ENCODE data around the gene CALML5. TPM values are rescaled to one million over a fixed set of nuclear protein-coding genes. Genes with fewer than 3 reads are reported as not detected.
"Not testable (repeated sequence)": the region's sequence is repeated elsewhere in the genome, so short reads cannot be mapped to it uniquely, and the experiment has no call there.

Gene CALML5
- total RNA-seq, 1 experiment from 2014 or later: not detected

DNA sequence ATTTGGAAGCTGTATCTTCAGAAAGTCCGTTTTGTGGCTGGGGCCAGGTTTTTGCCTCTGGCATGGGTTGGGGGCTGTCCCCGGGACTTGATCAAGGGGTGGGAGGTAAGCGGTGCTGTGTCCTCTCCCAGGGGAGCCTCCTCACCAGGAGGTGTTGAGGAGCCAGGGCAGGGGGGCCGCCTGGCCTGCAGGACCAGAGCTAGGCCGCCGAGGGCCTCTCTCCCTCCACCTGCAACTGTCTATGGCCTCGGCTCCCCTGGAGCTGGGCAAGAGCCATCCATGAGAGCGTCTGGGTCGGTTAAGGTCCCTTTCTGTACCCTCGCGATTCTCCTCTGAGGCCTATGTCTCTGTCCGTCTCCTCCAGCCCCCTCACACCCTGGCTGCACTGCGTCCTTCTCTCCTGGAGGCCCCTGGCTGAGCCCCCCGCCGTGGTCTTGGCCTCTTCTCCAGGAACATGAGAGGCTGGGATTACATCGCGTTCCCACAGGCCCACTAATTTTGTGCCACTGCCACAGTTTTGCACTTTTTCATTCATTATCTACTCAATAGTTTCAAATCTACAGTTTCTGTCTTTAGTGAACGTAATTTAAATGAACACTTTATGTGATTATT lies 20.6 kb downstream of the CALML5 start:
- DNase-seq (ENCODE audit: low read depth, low spot score): no peak
- in situ Hi-C loops (cut with HindIII; ENCODE audit: low pct_unique_long_range_greater_than_20kb, low sequenced_read_pairs): no loop called here

DNA sequence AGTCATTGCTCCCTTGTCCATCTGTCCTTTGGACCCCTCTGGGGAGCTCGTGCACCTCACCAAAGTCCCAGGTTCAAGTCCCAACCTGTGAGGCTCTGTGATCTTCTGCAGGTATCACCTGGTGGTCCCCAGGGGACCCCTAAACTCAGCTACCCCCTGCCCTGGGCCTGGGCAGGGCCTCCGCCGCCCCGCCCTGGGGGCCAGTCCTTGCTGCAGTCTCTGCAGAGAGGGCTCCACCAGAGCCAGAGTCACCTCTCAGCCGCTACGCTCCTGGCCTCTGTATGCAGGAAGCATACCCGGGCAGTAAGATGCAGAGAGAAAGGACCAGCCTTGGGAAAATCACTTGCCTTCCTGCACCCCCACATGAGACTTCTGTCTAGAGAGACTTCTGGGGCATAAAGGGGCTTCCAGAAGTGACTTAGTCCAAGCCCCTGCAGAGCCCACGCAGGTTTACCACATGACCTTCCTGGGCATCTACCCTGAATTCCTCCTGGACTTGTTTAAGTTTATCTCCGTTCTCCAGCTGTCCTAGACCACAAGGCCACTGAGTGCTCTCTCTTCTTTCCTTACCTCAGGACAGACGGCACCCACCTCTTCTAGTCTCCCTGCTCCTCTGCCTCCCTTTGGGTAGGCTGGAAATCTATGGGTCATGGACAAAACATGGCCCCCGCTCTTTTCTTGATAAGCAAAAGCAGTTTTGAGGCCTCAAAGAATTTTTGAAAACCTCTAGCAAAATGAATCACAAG lies 21.2 kb downstream of the CALML5 start:
- DNase-seq (ENCODE audit: low read depth, low spot score): no peak
- in situ Hi-C loops (cut with HindIII; ENCODE audit: low pct_unique_long_range_greater_than_20kb, low sequenced_read_pairs): no loop called here

DNA sequence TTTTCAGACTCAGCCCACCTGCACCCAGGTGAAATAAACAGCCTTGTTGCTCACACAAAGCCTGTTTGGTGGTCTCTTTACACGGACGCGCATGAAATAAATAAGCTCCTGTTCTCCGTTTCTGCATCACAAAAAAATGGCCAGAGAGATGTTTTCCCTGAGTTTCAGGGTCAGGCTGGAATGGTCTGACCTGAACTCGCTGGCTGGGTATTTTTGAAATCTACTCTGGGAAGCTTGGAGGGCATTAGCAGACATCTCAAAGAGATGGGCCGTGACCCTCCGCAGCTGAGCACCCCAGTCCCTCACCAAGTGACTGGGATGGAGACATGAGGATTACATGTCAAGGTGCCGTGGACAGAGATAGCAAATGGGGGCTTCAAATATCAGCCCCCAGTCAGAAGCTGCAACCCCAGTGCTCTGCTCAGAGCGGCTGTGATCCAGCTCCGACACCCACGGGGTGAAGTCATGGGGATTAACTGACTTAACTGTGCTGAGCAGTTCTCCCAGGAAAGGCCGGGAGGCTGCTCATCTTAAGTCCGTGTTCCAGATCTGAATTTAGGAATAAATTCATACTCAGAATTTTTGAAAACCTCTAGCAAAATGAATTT lies 22.3 kb downstream of the CALML5 start:
- DNase-seq (ENCODE audit: low read depth, low spot score): no peak
- in situ Hi-C loops (cut with HindIII; ENCODE audit: low pct_unique_long_range_greater_than_20kb, low sequenced_read_pairs): no loop called here

DNA sequence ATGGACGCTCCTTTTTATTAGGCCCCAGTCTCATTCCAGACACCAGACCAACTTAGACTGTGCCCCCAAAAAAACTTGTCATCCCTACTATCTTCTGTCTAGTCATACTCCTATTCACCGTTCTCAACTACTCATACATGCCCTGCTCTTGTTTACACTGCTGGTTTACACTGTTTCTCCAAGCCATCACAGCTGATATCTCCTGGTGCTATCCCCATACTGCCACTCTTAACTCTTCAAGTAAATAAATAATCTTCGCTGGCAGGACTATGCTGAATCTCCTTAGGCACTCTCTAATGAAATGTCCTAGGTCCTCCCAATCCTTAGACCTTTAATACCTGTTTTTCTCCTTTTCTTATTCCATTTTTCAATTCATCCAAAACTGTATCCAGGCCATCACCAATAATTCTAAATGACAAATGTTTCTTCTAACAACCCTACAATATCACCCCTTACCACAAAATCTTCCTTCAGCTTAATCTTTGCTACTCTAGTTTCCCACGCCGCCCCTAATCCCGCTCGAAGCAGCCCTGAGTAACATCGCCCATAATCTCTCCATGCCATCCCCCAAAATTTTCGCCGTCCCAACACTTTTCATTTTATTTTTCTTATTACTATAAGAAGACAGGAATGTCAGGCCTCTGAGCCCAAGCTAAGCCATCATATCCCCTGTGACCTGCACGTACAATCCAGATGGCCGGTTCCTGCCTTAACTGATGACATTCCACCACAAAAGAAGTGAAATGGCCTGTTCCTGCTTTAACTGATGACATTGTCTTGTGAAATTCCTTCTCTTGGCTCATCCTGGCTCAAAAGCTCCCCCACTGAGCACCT lies 23.2 kb downstream of the CALML5 start:
- DNase-seq (ENCODE audit: low read depth, low spot score); in situ Hi-C loops (cut with HindIII; ENCODE audit: low pct_unique_long_range_greater_than_20kb, low sequenced_read_pairs): not testable (repeated sequence)

DNA sequence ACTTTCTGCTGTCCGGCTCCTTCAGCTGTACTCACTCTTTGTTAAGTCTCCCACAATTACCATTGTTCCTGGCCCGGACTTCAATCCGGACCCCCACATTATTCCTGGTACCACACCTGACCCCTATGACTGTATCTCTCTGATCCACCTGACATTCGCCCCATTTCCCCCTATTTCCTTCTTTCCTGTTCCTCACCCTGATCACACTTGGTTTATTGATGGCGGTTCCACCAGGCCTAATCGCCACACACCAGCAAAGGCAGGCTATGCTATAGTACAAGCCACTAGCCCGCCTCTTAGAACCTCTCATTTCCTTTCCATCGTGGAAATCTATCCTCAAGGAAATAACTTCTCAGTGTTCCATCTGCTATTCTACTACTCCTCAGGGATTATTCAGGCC lies 24.3 kb downstream of the CALML5 start:
- in situ Hi-C loops (cut with HindIII; ENCODE audit: low pct_unique_long_range_greater_than_20kb, low sequenced_read_pairs); DNase-seq (ENCODE audit: low read depth, low spot score): not testable (repeated sequence)

DNA sequence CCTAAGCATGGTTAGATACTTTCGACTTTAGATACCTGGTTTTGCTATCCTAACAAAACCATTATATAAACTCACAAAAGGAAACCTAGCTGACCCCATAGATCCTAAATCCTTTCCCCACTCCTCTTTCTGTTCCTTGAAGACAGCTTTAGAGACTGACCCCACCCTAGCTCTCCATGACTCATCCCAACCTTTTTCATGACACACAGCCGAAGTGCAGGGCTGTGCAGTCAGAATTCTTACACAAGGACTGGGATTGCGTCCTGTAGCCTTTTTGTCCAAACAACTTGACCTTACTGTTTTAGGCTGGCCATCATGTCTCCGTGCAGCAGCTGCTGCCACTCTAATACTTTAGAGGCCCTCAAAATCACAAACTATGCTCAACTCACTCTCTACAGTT lies 24.7 kb downstream of the CALML5 start:
- DNase-seq (ENCODE audit: low read depth, low spot score); in situ Hi-C loops (cut with HindIII; ENCODE audit: low pct_unique_long_range_greater_than_20kb, low sequenced_read_pairs): not testable (repeated sequence)

DNA sequence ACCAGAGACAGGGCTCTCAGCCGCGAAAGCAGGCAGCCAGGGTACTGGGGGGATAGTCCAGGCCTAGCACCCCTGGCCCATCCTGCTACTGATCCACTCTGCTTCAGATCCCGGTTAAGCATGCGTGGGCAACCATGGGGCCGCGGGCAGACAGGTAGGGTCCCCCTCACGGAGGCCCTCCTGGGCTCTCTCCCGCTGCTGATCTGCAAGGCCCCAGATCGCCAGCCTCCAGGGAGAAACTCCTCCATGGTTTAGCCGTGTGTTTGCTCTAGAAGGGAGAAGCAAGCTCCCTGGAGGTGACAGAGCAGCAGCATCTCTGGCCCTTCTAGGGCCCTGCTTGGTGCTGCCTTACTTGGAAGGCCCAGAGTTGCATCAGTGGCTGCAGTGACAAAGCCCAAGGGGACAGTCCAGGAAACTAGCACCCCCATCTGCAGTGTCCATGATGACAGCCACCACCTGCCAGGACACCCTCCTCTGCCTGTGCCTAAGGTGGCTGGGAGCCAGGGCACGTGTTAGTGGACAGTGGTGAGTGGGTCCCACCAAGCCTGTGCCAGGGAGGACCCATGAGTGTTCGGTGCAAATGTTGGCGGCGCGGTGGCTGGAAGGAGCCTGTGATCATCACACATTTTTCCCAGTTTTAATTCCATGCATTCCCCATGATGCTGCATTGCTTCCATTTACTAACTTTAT lies 29.2 kb downstream of the CALML5 start:
- in situ Hi-C loops (cut with HindIII; ENCODE audit: low pct_unique_long_range_greater_than_20kb, low sequenced_read_pairs): no loop called here

DNA sequence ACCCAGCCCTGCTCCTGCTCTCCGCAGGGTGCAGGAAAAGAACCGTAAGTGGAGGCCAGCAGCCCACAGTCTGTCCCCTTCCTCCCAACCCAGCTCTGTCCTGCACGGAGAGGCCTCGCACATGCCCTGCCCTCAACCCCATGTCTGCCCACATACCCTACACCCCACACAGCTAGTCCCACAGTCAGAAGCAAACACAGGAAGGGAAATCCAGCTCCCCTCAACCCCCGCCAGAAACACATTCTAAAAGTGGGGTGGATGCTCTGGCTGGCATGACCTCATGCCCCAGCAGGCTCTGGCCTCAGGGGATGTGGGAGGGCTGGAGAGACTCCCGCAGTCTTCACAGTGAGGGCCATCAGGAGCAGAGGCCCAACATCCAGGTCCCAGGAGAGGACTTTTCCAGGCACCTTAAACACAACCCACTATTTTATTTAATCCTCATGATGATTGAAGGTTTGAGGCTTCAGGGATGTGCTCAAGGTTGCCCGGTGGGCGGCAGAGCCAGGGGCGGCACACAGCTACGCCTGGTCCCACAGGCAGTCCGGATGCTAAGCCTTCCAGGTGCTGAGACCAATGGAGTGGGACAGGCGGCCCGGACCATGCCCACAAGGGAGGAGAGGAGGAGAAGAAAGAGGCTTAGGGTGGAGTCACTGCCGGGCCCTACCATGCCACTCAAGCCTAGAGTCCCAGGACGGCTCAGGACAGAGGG lies 29.9 kb downstream of the CALML5 start:
- DNase-seq (ENCODE audit: low read depth, low spot score): no peak
- in situ Hi-C loops (cut with HindIII; ENCODE audit: low pct_unique_long_range_greater_than_20kb, low sequenced_read_pairs): no loop called here

More for the DNA sequence above, 29.2 kb downstream of the CALML5 start:
- DNase-seq (ENCODE audit: low read depth, low spot score): no peak

DNA sequence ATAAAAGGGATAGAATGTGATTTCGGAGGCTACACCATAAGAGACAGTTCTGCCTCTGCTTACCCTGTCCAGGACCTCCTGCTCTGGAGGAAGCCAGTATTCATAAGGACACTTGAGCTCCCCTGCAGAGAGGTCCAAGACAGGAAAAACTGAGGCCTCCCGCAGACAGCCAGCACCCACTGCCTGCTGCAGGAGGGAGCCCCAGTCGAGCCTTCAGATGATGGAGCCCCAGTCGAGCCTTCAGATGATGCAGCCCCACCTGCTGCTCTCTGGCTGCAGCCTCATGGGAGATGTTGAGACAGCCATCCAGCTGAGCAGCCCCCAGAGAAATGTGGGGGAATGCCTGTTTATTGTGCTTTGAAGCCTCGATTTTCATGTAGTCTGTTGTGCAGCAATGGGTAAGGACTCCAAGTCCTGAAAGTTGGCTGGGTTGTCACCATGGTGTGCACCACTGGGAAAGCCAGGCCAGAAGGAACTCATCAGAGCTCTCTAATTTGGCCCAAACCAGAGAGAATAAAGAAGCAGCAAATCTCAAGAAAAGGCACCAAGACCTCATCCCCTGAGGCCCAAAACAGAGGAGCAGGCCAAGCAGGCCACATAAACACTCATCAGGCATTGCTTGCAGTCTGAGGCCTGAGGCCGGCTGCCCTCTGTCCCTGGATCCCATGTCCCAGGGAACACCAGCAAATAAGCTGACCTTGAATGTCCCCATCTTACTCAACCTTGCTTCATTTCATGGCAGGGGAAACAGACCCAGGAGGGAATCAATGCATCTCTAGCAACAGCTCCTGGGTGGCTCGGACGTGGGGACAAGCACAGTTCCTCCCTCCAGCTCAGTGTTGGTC lies 30.9 kb downstream of the CALML5 start:
- no peak for DNase-seq (ENCODE audit: low read depth, low spot score)
- in situ Hi-C loops (cut with HindIII; ENCODE audit: low pct_unique_long_range_greater_than_20kb, low sequenced_read_pairs): no loop called here

DNA sequence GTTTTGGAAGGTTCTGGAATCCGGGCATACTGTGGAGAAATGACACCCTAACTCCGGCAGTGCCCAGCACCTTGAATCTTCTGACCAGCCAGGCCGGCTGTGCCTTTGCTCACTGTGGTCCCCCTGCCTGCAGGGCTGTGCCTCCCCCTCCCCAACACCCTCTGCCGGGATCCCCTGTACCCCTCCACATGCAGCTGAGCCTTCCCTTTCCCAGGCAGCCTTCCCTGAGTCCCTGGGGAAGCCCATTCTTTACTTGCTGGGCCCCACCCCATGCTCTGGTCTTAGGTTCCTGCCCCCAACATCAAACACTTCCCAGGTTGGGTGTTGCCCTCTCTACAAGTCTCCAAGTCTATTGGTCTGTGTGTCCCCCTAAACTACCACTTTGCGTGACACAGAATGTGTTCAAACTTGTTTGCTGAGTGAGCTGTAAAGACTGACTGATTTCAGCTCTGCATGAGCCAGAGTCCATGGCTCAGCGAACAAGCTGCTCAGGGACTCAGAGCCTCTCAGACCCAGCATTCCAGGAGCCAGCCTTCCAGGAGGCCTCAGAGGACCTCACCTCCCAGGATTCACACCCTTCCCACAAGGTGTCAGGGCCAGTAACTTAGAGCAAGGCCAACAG lies 31.6 kb downstream of the CALML5 start:
- no peak for DNase-seq (ENCODE audit: low read depth, low spot score)
- in situ Hi-C loops (cut with HindIII; ENCODE audit: low pct_unique_long_range_greater_than_20kb, low sequenced_read_pairs): no loop called here

DNA sequence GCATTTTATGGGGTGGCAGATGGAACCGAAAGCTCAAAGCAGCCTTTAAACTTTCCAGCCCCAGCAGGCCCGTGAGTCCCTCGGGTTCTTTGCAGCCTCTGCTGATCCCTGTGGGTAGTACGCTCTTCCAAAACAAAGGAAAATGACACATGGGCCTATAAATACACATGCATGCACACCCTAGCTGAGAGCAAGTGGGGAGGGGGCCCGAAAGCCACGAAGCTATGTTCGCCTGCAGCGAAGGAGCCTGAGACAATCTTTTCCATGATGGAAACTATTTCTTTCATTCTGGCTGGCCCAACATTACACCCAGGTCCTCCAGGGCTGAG lies 32.2 kb downstream of the CALML5 start:
- no peak for DNase-seq (ENCODE audit: low read depth, low spot score)
- in situ Hi-C loops (cut with HindIII; ENCODE audit: low pct_unique_long_range_greater_than_20kb, low sequenced_read_pairs): no loop called here

DNA sequence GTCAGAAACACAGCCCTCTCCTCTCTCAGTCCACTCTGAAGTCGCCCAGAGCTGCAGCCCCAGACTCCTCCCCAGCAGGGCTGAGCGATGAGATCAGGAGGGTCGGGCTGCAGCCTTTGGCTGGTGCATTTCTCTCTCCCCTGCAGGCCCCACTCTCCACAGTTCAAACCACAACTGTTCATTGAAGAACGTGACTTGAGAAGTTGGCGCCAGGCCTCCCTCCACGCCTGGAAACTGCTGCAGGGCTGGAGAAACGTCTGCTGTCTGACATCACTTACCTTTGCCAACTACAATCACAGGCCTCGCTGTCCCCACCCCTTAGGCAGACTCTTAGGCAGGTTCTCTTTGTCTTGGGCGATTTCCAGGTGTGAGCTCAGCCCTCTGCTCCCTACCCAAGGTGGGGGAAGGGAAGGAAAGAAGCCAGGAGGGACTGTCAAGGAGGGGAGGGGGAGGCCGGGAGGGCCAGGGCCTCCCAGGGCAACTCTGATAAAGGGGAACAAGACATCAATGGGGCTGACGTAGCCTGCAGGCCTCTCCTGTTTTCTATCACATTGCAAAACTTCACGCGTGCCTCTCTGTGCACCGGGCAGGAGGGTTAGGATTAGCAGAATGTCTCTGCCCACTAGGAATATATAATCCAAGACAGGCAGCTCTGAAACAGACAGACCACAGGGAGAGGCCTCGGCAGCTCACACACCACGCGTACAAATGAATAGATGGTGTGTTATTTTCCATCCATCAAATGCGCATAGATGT lies 32.7 kb downstream of the CALML5 start:
- DNase-seq (ENCODE audit: low read depth, low spot score): no peak
- in situ Hi-C loops (cut with HindIII; ENCODE audit: low pct_unique_long_range_greater_than_20kb, low sequenced_read_pairs): no loop called here

DNA sequence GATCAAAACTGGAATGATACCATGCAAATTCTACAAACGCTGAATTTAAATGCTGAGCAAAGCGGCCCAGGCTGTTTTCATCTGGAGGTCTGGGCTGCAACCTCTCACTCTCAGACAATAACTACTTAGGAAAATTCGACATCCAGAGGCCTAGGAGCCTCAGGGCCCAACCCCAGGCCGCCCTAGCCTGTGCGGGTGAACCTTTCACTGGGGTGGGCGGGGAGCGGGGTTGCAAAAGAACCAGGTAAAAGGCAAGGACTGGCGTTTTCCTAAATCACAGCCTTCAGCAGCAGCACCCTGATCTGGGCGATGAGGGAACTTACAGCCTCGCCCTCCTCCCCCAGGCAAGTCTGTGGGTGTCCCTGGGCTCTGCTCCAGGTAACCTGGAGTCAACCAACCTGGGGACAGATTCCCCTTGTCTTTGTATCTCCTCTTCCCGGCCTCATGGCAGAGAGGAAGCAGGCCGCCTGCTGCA lies 33.4 kb downstream of the CALML5 start:
- no peak for DNase-seq (ENCODE audit: low read depth, low spot score)
- in situ Hi-C loops (cut with HindIII; ENCODE audit: low pct_unique_long_range_greater_than_20kb, low sequenced_read_pairs): no loop called here

DNA sequence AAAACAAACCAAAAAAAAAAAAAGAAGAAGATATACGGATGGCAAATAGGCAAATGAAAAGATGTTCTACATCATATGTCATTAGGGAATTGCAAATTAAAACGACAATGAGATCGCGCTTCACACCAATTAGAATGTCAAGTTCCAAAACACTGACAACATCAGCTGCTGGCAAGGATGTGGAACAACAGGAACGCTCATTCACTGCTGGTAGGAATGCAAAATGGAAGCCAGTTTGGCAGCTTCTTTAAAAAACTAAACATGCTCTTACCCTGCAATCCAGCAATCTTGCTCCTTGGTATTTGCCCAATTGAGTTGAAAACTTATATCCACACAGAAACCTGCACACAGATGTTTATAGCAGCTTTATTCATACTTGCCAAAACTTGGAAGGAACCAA lies 34.8 kb downstream of the CALML5 start:
- DNase-seq (ENCODE audit: low read depth, low spot score): no peak
- in situ Hi-C loops (cut with HindIII; ENCODE audit: low pct_unique_long_range_greater_than_20kb, low sequenced_read_pairs): no loop called here

DNA sequence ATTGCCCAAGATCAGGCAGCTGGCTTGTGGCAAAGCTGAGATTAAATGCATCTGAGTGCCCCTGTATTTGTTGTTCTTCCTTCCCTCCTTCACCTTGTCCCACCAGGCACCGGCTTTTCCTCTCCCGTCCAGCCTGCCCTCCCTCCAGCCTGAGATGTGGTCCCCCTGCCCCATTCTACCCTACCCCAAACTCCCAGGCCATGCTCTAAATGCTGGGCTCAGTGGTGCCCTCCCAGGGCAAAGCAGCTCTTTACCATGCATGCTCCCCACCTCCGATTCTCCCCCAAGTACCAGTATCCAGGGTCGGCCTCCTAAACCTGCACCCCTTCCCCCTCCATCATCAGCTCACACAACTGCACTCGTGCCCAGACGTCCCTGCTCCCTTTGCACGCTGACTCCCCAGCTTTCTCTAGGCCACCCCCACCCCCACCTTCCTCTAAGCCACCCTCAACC lies 36.5 kb downstream of the CALML5 start:
- no peak for DNase-seq (ENCODE audit: low read depth, low spot score)
- in situ Hi-C loops (cut with HindIII; ENCODE audit: low pct_unique_long_range_greater_than_20kb, low sequenced_read_pairs): no loop called here

Data from SK-MEL-5 (cell line).